HepG2 (cell line): Measurements from ENCODE around the gene PLD2. TPM values are rescaled to one million over a fixed set of nuclear protein-coding genes. Genes with fewer than 3 reads are reported as not detected.

Experiments used
- ATAD3A ChIP-seq: sonication (generic); formaldehyde crosslinking; IDR thresholded peaks from 2 replicates; pipeline ENCODE4 v1.4.0; 2020; ENCODE audit warnings: missing genetic modification reagents
- FOXO1 ChIP-seq: sonication (generic); formaldehyde crosslinking; IDR thresholded peaks from 2 replicates; pipeline ENCODE4 v1.4.0; 2020; ENCODE audit warnings: missing genetic modification reagents
- HMG20A ChIP-seq: IDR thresholded peaks from 2 replicates; pipeline ENCODE4 v1.6.1; 2016; ENCODE audit warnings: borderline replicate concordance
- SATB2 ChIP-seq: sonication (generic); formaldehyde crosslinking; IDR thresholded peaks from 2 replicates; pipeline ENCODE4 v1.5.0; 2020; ENCODE audit warnings: missing genetic modification reagents
- ZBTB38 ChIP-seq: sonication (generic); formaldehyde crosslinking; IDR thresholded peaks from 2 replicates; pipeline ENCODE4 v1.5.1; 2020; ENCODE audit warnings: mild to moderate bottlenecking, missing genetic modification reagents
- ZFP1 ChIP-seq: IDR thresholded peaks from 2 replicates; pipeline ENCODE4 v1.6.1; 2016
- ZNF331 ChIP-seq: sonication (generic); formaldehyde crosslinking; IDR thresholded peaks from 2 replicates; pipeline ENCODE4 v1.4.0; 2020; ENCODE audit warnings: missing genetic modification reagents
- ZNF33B ChIP-seq: sonication (generic); formaldehyde crosslinking; IDR thresholded peaks from 2 replicates; pipeline ENCODE4 v1.5.1; 2020; ENCODE audit warnings: mild to moderate bottlenecking, missing genetic modification reagents
- ZNF484 ChIP-seq: sonication (generic); formaldehyde crosslinking; IDR thresholded peaks from 2 replicates; pipeline ENCODE4 v1.5.1; 2020; ENCODE audit warnings: mild to moderate bottlenecking, low read depth, missing genetic modification reagents, borderline replicate concordance
- ZNF766 ChIP-seq: sonication (generic); formaldehyde crosslinking; IDR thresholded peaks from 2 replicates; pipeline ENCODE4 v1.5.0; 2020; ENCODE audit warnings: missing genetic modification reagents, borderline replicate concordance
- polyA plus RNA-seq, 8 experiments: library from polyadenylated mRNA; depleted of rRNA in 3 of 8; stranded (reverse) in 7 of 8; unstranded in 1 of 8; fragments of >200 nt; fragmentation: Illumina TruSeq in 4 of 8; extraction: Trizol in 4 of 8; gene quantifications; 2 replicates each; pipeline versions ENCODE4 v1.2.1 to v1.2.3, GENCODE V29; 2011 to 2016; ENCODE audit warnings: low read depth in 4 of 8, missing spikeins in 1 of 8, mixed read lengths in 1 of 8; ENCODE audit not compliant: insufficient read depth in 1 of 8
- total RNA-seq, 5 experiments: library from RNA; depleted of rRNA; stranded (reverse); fragments of >200 nt; fragmentation: Illumina TruSeq; extraction: Trizol; gene quantifications; 2 replicates each; pipeline ENCODE4 v1.2.3, GENCODE V29; 2016; ENCODE audit warnings: low read depth in 1 of 5
- TF ChIP-seq, protein P1 (sequence below): sonication (generic); formaldehyde crosslinking; IDR thresholded peaks from 2 replicates; pipeline ENCODE4 v1.4.0; 2020; ENCODE audit warnings: missing genetic modification reagents

PLD2 gene
- total and polyA plus RNA-seq, 2 of the 13 experiments (the other 11 are each of a cell fraction or from before 2014, with no cell fraction given), result 13.4 to 29.7 TPM

DNA sequence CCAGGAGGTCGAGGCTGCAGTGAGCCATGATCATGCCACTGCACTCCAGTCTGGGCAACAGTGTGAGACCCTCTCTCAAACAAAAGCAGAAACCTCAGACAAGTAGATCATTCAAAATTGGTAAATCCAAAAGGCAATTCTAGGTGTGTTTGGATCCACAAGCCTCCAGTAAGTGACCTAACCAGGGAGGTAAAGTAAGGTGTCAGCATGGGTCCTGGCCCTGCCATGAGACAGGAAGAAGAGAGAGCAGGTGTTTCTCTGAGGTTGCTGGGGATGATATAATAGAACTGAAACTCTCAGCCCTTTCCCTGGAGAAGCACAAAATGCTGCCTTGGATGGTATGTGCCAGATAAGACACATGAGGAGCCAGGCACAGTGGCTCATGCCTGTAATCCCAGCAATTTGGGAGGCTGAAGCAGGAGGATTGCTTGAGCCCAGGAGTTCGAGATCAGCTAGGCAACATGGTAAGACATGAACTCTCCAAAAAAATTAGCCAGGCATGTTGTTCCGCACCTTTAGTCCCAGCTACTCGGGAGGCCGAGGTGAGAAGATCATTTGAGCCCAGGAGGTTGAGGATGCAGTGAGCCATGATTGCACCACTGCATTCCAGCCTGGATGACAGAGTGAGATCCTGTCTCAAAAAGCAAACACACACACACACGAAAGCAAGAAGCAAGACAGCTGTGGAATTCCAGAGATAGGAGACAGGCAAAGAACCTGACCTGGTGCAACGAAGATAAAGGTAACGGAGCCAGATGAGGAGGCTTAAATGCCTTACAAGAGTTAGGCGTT is 28.8 kb upstream of the PLD2 start (continued):
- TF ChIP-seq FOXO1 (CRISPR knock-in tag) (peak; percentile 82), HMG20A (peak; percentile 76), ZBTB38 (CRISPR knock-in tag) (peak; percentile 85), ZNF484 (no peak), SATB2 (CRISPR knock-in tag) (0 out of 2 replicates have a peak, but pooled peaks have one; percentile 51), ZNF33B (CRISPR knock-in tag) (0 out of 2 replicates have a peak, but pooled peaks have one; percentile 62), ZNF766 (CRISPR knock-in tag) (peak; percentile 55; the same call in 1 of the 2 replicates), ZNF331 (CRISPR knock-in tag) (peak; percentile 77; the same call in 1 of the 2 replicates), ATAD3A (CRISPR knock-in tag) (no peak), ZFP1 (CRISPR knock-in tag) (peak; percentile 56; the same call in 1 of the 2 replicates)
- TF ChIP-seq, protein P1, sequence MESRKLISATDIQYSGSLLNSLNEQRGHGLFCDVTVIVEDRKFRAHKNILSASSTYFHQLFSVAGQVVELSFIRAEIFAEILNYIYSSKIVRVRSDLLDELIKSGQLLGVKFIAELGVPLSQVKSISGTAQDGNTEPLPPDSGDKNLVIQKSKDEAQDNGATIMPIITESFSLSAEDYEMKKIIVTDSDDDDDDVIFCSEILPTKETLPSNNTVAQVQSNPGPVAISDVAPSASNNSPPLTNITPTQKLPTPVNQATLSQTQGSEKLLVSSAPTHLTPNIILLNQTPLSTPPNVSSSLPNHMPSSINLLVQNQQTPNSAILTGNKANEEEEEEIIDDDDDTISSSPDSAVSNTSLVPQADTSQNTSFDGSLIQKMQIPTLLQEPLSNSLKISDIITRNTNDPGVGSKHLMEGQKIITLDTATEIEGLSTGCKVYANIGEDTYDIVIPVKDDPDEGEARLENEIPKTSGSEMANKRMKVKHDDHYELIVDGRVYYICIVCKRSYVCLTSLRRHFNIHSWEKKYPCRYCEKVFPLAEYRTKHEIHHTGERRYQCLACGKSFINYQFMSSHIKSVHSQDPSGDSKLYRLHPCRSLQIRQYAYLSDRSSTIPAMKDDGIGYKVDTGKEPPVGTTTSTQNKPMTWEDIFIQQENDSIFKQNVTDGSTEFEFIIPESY, result peak; percentile 68; the same call in 1 of the 2 replicates
- TF ChIP-seq, all 625 proteins: peak for 200
